ENCODE data around the gene SMARCA4.
"Not testable (repeated sequence)": the region's sequence is repeated elsewhere in the genome, so short reads cannot be mapped to it uniquely, and the experiment has no call there.

SMARCA4 gene

DNA sequence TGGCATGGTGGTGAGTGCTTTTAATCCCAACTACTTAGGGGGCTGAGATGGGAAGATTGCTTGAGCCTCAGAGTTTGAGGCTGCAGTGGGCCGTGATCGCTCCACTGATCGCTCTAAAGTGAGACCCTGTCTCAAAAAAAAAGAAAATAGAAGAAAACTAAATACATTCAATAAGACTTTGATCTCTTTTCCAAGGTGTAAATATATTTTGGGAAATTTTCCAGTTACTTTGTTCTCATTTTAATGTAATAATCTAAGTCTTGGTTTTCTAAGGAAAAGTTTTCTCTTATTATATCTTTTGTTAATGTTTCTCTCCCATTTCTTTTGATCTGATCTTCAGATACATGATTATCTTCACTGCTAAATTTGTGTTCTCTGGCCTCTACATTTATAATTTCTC, 138.0 kb downstream of the SMARCA4 start:
- H3K4me1 ChIP-seq (ENCODE audit: control insufficient read depth in 5 of 5, insufficient read depth in 5 of 5, low read length in 5 of 5) = peaks cover 2 to 37% (median 29%) of the 10 kb centered on the region in 5 donors
- H3K27me3 ChIP-seq (ENCODE audit: control insufficient read depth in 5 of 5, insufficient read depth in 4 of 5, low read length in 5 of 5) = no peaks in the 10 kb centered on the region
- no peak overlapping the region for H3K27ac ChIP-seq (ENCODE audit: low read depth, low read length)
- peaks cover 0 to 32% (median 19%) of the 10 kb centered on the region in 5 donors for H3K36me3 ChIP-seq (ENCODE audit: control insufficient read depth in 5 of 5, insufficient read depth in 5 of 5, low read length in 5 of 5)
- peaks cover 0 to 2% (median 0%) of the 10 kb centered on the region in 5 donors for H3K9me3 ChIP-seq (ENCODE audit: control insufficient read depth in 5 of 5, low read length in 5 of 5)
- no peak overlapping the region for H3K4me3 ChIP-seq (ENCODE audit: low read depth in 1 of 5, low read length in 5 of 5)
- no peak overlapping the region for H3K9ac ChIP-seq (ENCODE audit: low read length in 5 of 5)

DNA sequence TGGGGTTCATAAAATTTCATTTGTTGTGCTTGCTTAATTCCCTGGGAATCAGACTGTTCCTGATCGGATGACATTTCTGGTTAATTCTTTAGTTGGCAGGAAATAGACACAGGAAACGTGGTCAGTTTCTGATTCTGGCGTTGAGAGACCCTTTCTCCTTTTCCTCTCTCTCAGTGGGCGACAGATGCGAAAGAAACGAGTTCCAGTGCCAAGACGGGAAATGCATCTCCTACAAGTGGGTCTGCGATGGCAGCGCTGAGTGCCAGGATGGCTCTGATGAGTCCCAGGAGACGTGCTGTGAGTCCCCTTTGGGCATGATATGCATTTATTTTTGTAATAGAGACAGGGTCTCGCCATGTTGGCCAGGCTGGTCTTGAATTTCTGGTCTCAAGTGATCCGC, 139.2 kb downstream of the SMARCA4 start:
- no peak overlapping the region for H3K9ac ChIP-seq (ENCODE audit: low read length in 5 of 5)

DNA sequence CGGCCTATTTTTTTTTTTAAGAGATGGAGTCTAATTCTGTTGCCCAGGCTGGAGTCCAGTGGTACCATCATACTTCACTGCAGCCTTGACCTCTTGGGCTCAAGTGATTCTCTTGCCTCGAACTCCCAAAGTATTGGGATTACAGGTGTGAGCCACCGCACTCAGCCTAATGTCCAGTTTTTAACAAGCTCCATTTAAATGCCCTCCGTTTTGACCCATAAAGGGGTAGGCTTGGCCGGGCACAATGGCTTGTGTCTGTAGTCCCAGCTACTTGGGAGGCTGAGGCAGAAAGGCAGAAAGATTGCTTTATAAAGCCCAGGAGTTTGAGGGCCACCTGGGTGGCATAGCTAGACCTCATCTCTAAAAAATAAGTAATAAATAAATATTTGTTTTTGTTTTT, 140.2 kb downstream of the SMARCA4 start:
- H3K4me3 ChIP-seq (ENCODE audit: low read depth in 1 of 5, low read length in 5 of 5) = no peak overlapping the region
- H3K9me3 ChIP-seq (ENCODE audit: control insufficient read depth in 5 of 5, low read length in 5 of 5) = peaks cover 0 to 2% (median 0%) of the 10 kb centered on the region in 5 donors
- peaks cover 0 to 50% (median 37%) of the 10 kb centered on the region in 5 donors for H3K36me3 ChIP-seq (ENCODE audit: control insufficient read depth in 5 of 5, insufficient read depth in 5 of 5, low read length in 5 of 5)

More for the DNA sequence above, 139.2 kb downstream of the SMARCA4 start:
- Histone ChIP-seq H3K9me3 (ENCODE audit: control insufficient read depth in 5 of 5, low read length in 5 of 5) (peaks cover 0 to 2% (median 0%) of the 10 kb centered on the region in 5 donors), H3K4me1 (ENCODE audit: control insufficient read depth in 5 of 5, insufficient read depth in 5 of 5, low read length in 5 of 5) (peaks cover 2 to 28% (median 21%) of the 10 kb centered on the region in 5 donors), H3K27ac (ENCODE audit: low read depth, low read length) (no peak overlapping the region), H3K27me3 (ENCODE audit: control insufficient read depth in 5 of 5, insufficient read depth in 4 of 5, low read length in 5 of 5) (no peaks in the 10 kb centered on the region), H3K4me3 (ENCODE audit: low read depth in 1 of 5, low read length in 5 of 5) (no peak overlapping the region), H3K36me3 (ENCODE audit: control insufficient read depth in 5 of 5, insufficient read depth in 5 of 5, low read length in 5 of 5) (peaks cover 0 to 40% (median 27%) of the 10 kb centered on the region in 5 donors)

DNA sequence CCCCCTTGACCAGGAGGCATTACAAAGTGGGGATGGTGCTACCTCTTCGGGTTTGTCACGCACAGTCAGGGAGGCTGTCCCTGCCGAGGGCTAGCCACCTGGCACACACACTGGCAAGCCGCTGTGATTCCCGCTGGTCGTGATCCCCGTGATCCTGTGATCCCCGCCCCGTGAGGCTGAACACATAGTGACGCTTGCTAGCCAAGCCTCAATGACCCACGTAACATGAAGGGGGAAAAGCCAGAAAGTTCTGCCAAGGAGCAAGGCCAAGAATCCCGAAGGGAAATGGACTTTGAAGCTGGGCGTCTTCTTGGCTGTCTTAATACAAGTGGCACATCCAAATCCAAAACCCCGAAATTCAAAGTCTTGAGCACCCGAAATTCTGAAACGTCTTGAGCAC, 142.1 kb downstream of the SMARCA4 start:
- H3K4me3 ChIP-seq (ENCODE audit: low read depth in 1 of 5, low read length in 5 of 5) = peak overlapping the region in 2 of 5 donors; percentile 3 to 22
- H3K9ac ChIP-seq (ENCODE audit: low read length in 5 of 5) = no peak overlapping the region
- H3K9me3 ChIP-seq (ENCODE audit: control insufficient read depth in 5 of 5, low read length in 5 of 5) = peaks cover 0 to 2% (median 0%) of the 10 kb centered on the region in 5 donors
- H3K4me1 ChIP-seq (ENCODE audit: control insufficient read depth in 5 of 5, insufficient read depth in 5 of 5, low read length in 5 of 5) = peaks cover 2 to 15% (median 8%) of the 10 kb centered on the region in 5 donors
- H3K27me3 ChIP-seq (ENCODE audit: control insufficient read depth in 5 of 5, insufficient read depth in 4 of 5, low read length in 5 of 5) = no peaks in the 10 kb centered on the region
- H3K27ac ChIP-seq (ENCODE audit: low read depth, low read length) = no peak overlapping the region
- peaks cover 0 to 65% (median 52%) of the 10 kb centered on the region in 5 donors for H3K36me3 ChIP-seq (ENCODE audit: control insufficient read depth in 5 of 5, insufficient read depth in 5 of 5, low read length in 5 of 5)

More for the DNA sequence above, 140.2 kb downstream of the SMARCA4 start:
- no peak overlapping the region for H3K27ac ChIP-seq (ENCODE audit: low read depth, low read length)
- no peaks in the 10 kb centered on the region for H3K27me3 ChIP-seq (ENCODE audit: control insufficient read depth in 5 of 5, insufficient read depth in 4 of 5, low read length in 5 of 5)
- H3K4me1 ChIP-seq (ENCODE audit: control insufficient read depth in 5 of 5, insufficient read depth in 5 of 5, low read length in 5 of 5) = peaks cover 2 to 21% (median 15%) of the 10 kb centered on the region in 5 donors
- H3K9ac ChIP-seq (ENCODE audit: low read length in 5 of 5) = no peak overlapping the region

DNA sequence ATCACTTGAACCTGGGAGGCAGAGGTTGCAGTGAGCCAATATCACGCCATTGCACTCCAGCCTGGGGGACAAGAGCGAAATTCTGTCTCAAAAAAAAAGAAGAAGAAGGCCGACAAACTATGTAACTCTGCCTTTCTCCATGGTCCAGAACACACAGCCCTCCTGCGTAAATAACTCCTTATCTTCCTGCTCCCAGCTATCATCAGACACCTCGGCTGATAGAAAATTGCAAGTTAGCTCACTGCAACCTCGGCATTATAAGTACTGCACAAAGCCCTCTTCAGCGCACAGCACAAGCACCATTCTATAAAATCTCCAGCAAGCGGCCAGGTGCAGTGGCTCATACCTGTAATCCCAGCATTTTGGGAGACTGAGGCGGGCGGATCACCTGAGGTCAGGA, 142.8 kb downstream of the SMARCA4 start:
- H3K4me1 ChIP-seq (ENCODE audit: control insufficient read depth in 5 of 5, insufficient read depth in 5 of 5, low read length in 5 of 5) = peaks cover 2 to 15% (median 8%) of the 10 kb centered on the region in 5 donors
- not testable (repeated sequence) for H3K9me3 ChIP-seq (ENCODE audit: control insufficient read depth in 5 of 5, low read length in 5 of 5); H3K4me3 ChIP-seq (ENCODE audit: low read depth in 1 of 5, low read length in 5 of 5); H3K27me3 ChIP-seq (ENCODE audit: control insufficient read depth in 5 of 5, insufficient read depth in 4 of 5, low read length in 5 of 5); H3K9ac ChIP-seq (ENCODE audit: low read length in 5 of 5); H3K27ac ChIP-seq (ENCODE audit: low read depth, low read length)
- peaks cover 0 to 71% (median 54%) of the 10 kb centered on the region in 5 donors for H3K36me3 ChIP-seq (ENCODE audit: control insufficient read depth in 5 of 5, insufficient read depth in 5 of 5, low read length in 5 of 5)

DNA sequence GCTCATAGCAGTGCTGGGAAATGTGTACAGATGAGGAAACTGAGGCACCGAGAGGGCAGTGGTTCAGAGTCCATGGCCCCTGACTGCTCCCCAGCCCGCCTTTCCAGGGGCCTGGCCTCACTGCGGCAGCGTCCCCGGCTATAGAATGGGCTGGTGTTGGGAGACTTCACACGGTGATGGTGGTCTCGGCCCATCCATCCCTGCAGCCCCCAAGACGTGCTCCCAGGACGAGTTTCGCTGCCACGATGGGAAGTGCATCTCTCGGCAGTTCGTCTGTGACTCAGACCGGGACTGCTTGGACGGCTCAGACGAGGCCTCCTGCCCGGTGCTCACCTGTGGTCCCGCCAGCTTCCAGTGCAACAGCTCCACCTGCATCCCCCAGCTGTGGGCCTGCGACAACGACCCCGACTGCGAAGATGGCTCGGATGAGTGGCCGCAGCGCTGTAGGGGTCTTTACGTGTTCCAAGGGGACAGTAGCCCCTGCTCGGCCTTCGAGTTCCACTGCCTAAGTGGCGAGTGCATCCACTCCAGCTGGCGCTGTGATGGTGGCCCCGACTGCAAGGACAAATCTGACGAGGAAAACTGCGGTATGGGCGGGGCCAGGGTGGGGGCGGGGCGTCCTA, 144.3 kb downstream of the SMARCA4 start:
- Histone ChIP-seq H3K36me3 (ENCODE audit: control insufficient read depth in 5 of 5, insufficient read depth in 5 of 5, low read length in 5 of 5) (peaks cover 0 to 81% (median 64%) of the 10 kb centered on the region in 5 donors), H3K27ac (ENCODE audit: low read depth, low read length) (no peak overlapping the region), H3K4me3 (ENCODE audit: low read depth in 1 of 5, low read length in 5 of 5) (no peak overlapping the region), H3K4me1 (ENCODE audit: control insufficient read depth in 5 of 5, insufficient read depth in 5 of 5, low read length in 5 of 5) (peaks cover under 1 to 12% (median 6%) of the 10 kb centered on the region in 5 donors), H3K27me3 (ENCODE audit: control insufficient read depth in 5 of 5, insufficient read depth in 4 of 5, low read length in 5 of 5) (no peaks in the 10 kb centered on the region), H3K9me3 (ENCODE audit: control insufficient read depth in 5 of 5, low read length in 5 of 5) (no peaks in the 10 kb centered on the region), H3K9ac (ENCODE audit: low read length in 5 of 5) (no peak overlapping the region)

DNA sequence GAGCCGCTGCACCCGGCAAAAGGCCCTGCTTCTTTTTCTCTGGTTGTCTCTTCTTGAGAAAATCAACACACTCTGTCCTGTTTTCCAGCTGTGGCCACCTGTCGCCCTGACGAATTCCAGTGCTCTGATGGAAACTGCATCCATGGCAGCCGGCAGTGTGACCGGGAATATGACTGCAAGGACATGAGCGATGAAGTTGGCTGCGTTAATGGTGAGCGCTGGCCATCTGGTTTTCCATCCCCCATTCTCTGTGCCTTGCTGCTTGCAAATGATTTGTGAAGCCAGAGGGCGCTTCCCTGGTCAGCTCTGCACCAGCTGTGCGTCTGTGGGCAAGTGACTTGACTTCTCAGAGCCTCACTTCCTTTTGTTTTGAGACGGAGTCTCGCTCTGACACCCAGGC, 145.6 kb downstream of the SMARCA4 start:
- Histone ChIP-seq H3K9me3 (ENCODE audit: control insufficient read depth in 5 of 5, low read length in 5 of 5) (no peaks in the 10 kb centered on the region), H3K9ac (ENCODE audit: low read length in 5 of 5) (no peak overlapping the region), H3K27ac (ENCODE audit: low read depth, low read length) (no peak overlapping the region), H3K36me3 (ENCODE audit: control insufficient read depth in 5 of 5, insufficient read depth in 5 of 5, low read length in 5 of 5) (peaks cover 0 to 88% (median 73%) of the 10 kb centered on the region in 5 donors), H3K4me1 (ENCODE audit: control insufficient read depth in 5 of 5, insufficient read depth in 5 of 5, low read length in 5 of 5) (peaks cover 0 to 8% (median 5%) of the 10 kb centered on the region in 5 donors), H3K4me3 (ENCODE audit: low read depth in 1 of 5, low read length in 5 of 5) (no peak overlapping the region), H3K27me3 (ENCODE audit: control insufficient read depth in 5 of 5, insufficient read depth in 4 of 5, low read length in 5 of 5) (no peaks in the 10 kb centered on the region)

DNA sequence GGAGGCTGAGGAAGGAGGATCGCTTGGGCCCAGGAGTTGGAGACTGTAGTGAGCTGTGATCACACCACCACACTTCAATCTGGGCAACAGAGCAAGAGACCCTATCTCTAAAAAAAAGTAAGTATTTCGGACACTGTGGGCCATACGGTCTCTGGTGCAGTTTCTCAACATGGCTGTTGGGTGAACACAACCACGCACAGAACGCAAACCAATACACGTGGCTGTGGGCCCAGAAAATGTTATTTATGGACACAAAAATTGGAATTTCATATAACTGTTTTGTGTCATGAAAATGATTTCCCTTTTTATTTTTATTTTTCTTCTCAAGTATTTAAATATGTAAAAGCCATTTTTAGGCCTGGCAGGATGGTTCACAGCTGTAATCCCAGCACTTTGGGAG, 147.9 kb downstream of the SMARCA4 start:
- no peak overlapping the region for H3K27ac ChIP-seq (ENCODE audit: low read depth, low read length)
- no peaks in the 10 kb centered on the region for H3K27me3 ChIP-seq (ENCODE audit: control insufficient read depth in 5 of 5, insufficient read depth in 4 of 5, low read length in 5 of 5)
- peaks cover 0 to 90% (median 73%) of the 10 kb centered on the region in 5 donors for H3K36me3 ChIP-seq (ENCODE audit: control insufficient read depth in 5 of 5, insufficient read depth in 5 of 5, low read length in 5 of 5)
- H3K9me3 ChIP-seq (ENCODE audit: control insufficient read depth in 5 of 5, low read length in 5 of 5) = no peaks in the 10 kb centered on the region
- no peaks in the 10 kb centered on the region for H3K4me1 ChIP-seq (ENCODE audit: control insufficient read depth in 5 of 5, insufficient read depth in 5 of 5, low read length in 5 of 5)
- H3K4me3 ChIP-seq (ENCODE audit: low read depth in 1 of 5, low read length in 5 of 5) = no peak overlapping the region
- H3K9ac ChIP-seq (ENCODE audit: low read length in 5 of 5) = no peak overlapping the region

DNA sequence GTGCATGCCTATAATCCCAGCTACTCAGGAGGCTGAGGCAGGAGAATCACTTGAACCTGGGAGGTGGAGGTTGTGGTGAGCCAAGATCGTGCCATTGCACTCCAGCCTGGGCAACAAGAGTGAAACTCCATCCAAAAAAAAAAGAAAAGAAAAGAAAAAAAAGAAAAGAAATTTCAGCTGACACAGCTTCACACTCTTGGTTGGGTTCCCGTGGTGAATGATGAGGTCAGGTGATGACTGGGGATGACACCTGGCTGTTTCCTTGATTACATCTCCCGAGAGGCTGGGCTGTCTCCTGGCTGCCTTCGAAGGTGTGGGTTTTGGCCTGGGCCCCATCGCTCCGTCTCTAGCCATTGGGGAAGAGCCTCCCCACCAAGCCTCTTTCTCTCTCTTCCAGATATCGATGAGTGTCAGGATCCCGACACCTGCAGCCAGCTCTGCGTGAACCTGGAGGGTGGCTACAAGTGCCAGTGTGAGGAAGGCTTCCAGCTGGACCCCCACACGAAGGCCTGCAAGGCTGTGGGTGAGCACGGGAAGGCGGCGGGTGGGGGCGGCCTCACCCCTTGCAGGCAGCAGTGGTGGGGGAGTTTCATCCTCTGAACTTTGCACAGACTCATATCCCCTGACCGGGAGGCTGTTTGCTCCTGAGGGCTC, 150.4 kb downstream of the SMARCA4 start:
- H3K36me3 ChIP-seq (ENCODE audit: control insufficient read depth in 5 of 5, insufficient read depth in 5 of 5, low read length in 5 of 5) = peaks cover 0 to 91% (median 77%) of the 10 kb centered on the region in 5 donors
- H3K27ac ChIP-seq (ENCODE audit: low read depth, low read length) = no peak overlapping the region
- H3K9ac ChIP-seq (ENCODE audit: low read length in 5 of 5) = no peak overlapping the region
- no peaks in the 10 kb centered on the region for H3K9me3 ChIP-seq (ENCODE audit: control insufficient read depth in 5 of 5, low read length in 5 of 5)
- no peaks in the 10 kb centered on the region for H3K27me3 ChIP-seq (ENCODE audit: control insufficient read depth in 5 of 5, insufficient read depth in 4 of 5, low read length in 5 of 5)
- H3K4me3 ChIP-seq (ENCODE audit: low read depth in 1 of 5, low read length in 5 of 5) = no peak overlapping the region
- no peaks in the 10 kb centered on the region for H3K4me1 ChIP-seq (ENCODE audit: control insufficient read depth in 5 of 5, insufficient read depth in 5 of 5, low read length in 5 of 5)

DNA sequence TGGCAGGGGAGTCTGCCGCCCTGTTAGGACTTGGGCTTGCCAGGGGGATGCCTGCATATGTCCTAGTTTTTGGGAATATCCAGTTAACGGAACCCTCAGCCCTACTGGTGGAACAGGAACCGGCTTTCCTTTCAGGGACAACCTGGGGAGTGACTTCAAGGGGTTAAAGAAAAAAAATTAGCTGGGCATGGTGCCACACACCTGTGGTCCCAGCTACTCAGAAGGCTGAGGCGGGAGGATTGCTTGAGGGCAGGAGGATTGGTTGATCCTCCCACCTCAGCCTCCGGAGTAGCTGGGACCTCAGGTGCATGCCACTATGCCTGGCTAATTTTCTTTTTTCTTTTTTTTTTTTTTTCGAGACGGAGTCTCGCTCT, 150.9 kb downstream of the SMARCA4 start:
- no peak overlapping the region for H3K9ac ChIP-seq (ENCODE audit: low read length in 5 of 5)
- H3K36me3 ChIP-seq (ENCODE audit: control insufficient read depth in 5 of 5, insufficient read depth in 5 of 5, low read length in 5 of 5) = peaks cover 0 to 91% (median 77%) of the 10 kb centered on the region in 5 donors
- no peaks in the 10 kb centered on the region for H3K9me3 ChIP-seq (ENCODE audit: control insufficient read depth in 5 of 5, low read length in 5 of 5)
- no peak overlapping the region for H3K27ac ChIP-seq (ENCODE audit: low read depth, low read length)
- H3K27me3 ChIP-seq (ENCODE audit: control insufficient read depth in 5 of 5, insufficient read depth in 4 of 5, low read length in 5 of 5) = no peaks in the 10 kb centered on the region
- H3K4me3 ChIP-seq (ENCODE audit: low read depth in 1 of 5, low read length in 5 of 5) = no peak overlapping the region
- no peaks in the 10 kb centered on the region for H3K4me1 ChIP-seq (ENCODE audit: control insufficient read depth in 5 of 5, insufficient read depth in 5 of 5, low read length in 5 of 5)

All from subcutaneous abdominal adipose tissue (tissue), 5 donors.